ENCODE data around the gene ARHGAP26. TPM values are rescaled to one million over a fixed set of nuclear protein-coding genes. Genes with fewer than 3 reads are reported as not detected.

The ARHGAP26 gene
- total and polyA plus RNA-seq, 4 donors, result 1.8 to 16.7 (median 4.1) TPM

DNA sequence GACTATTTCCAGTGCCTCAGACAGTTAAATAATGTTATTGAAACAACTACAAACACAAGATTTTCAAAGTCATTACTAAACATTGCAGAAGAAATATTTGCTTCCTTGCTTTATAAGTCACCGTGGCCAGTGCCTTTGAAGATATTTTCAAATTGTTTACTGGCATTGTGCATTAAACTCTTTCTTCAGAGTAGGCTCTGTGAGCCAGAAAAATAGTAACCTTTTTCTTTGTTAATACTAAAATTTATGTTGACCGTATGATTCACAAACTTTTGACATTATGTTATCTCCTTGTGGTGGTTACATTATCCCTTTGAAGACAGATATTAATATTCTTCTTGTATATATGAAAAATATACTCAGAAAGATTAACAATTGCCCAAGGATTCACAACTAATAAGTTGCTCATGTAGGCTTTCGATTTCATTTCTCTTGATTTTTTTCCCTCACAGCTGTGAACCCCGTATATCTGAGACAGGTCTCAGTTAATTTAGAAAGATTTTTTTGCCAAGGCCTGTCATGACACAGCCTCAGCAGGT lies 493.2 kb downstream of the ARHGAP26 start:
- DNase-seq (ENCODE audit: low spot score), result no peak
- TF ChIP-seq TAF1 (conservative IDR thresholded peaks at IDR 0.05) (no peak), GABPA (IDR thresholded peaks at IDR 0.05 in 1 of 2, conservative IDR thresholded peaks at IDR 0.05 in 1 of 2) (no peak), RXRA (IDR thresholded peaks at IDR 0.05) (no peak), FOXA2 (IDR thresholded peaks at IDR 0.05) (no peak), JUND (IDR thresholded peaks at IDR 0.05) (no peak), EGR1 (IDR thresholded peaks at IDR 0.05; ENCODE audit: low read depth in 2 of 2) (no peak), HNF4A (conservative IDR thresholded peaks at IDR 0.05) (no peak), ATF3 (IDR thresholded peaks at IDR 0.05) (no peak), NR2F2 (IDR thresholded peaks at IDR 0.05) (no peak), FOXA1 (IDR thresholded peaks at IDR 0.05) (no peak)
- TF ChIP-seq, protein P1, sequence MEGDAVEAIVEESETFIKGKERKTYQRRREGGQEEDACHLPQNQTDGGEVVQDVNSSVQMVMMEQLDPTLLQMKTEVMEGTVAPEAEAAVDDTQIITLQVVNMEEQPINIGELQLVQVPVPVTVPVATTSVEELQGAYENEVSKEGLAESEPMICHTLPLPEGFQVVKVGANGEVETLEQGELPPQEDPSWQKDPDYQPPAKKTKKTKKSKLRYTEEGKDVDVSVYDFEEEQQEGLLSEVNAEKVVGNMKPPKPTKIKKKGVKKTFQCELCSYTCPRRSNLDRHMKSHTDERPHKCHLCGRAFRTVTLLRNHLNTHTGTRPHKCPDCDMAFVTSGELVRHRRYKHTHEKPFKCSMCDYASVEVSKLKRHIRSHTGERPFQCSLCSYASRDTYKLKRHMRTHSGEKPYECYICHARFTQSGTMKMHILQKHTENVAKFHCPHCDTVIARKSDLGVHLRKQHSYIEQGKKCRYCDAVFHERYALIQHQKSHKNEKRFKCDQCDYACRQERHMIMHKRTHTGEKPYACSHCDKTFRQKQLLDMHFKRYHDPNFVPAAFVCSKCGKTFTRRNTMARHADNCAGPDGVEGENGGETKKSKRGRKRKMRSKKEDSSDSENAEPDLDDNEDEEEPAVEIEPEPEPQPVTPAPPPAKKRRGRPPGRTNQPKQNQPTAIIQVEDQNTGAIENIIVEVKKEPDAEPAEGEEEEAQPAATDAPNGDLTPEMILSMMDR (IDR thresholded peaks at IDR 0.05; ENCODE audit: low read depth, low read length, missing input control), result no peak
- TF ChIP-seq, protein P2, sequence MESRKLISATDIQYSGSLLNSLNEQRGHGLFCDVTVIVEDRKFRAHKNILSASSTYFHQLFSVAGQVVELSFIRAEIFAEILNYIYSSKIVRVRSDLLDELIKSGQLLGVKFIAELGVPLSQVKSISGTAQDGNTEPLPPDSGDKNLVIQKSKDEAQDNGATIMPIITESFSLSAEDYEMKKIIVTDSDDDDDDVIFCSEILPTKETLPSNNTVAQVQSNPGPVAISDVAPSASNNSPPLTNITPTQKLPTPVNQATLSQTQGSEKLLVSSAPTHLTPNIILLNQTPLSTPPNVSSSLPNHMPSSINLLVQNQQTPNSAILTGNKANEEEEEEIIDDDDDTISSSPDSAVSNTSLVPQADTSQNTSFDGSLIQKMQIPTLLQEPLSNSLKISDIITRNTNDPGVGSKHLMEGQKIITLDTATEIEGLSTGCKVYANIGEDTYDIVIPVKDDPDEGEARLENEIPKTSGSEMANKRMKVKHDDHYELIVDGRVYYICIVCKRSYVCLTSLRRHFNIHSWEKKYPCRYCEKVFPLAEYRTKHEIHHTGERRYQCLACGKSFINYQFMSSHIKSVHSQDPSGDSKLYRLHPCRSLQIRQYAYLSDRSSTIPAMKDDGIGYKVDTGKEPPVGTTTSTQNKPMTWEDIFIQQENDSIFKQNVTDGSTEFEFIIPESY (IDR thresholded peaks at IDR 0.05), result no peak
- H3K27me3 ChIP-seq (ENCODE audit: control insufficient read depth in 4 of 4, insufficient read depth in 4 of 4, low read length in 3 of 4), result no peaks in the 10 kb centered on the region
- no peaks in the 10 kb centered on the region for H3K36me3 ChIP-seq (ENCODE audit: control insufficient read depth in 4 of 4, insufficient read depth in 3 of 4, low read depth in 1 of 4, low read length in 3 of 4)
- H3K9me3 ChIP-seq (ENCODE audit: control insufficient read depth in 4 of 4, low read length in 3 of 4), result no peaks in the 10 kb centered on the region
- no peaks in the 10 kb centered on the region for H3K4me1 ChIP-seq (ENCODE audit: control insufficient read depth in 4 of 4, insufficient read depth in 4 of 4, low read length in 3 of 4)
- no peak overlapping the region for H3K27ac ChIP-seq (ENCODE audit: low read depth in 1 of 2, low read length in 2 of 2)
- no peak overlapping the region for H3K9ac ChIP-seq (ENCODE audit: low read depth in 1 of 2, low read length in 2 of 2)
- no peak overlapping the region for H3K4me3 ChIP-seq (ENCODE audit: low read depth in 1 of 3, low read length in 3 of 3)
- WGBS, result 89% methylated on average over 4 of the region's 4 CpGs

DNA sequence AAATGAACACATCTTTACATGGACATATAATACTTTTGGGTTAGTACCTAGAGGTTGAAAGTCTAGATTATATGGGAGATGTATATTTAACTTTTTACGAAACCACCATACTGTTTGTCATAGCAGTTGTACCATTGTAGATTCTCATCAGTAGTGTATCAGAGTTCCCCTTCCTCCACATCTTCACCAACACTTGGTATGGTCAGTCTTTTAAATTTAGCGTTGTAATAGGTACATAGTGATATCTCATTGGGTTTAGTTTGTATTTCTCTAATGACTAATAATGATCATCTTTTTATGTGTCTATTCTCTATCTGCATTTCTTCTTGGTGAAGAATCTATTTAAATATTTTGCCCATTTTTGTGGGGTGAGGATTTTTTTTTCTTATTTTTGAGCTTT lies 495.8 kb downstream of the ARHGAP26 start:
- no peak for TF ChIP-seq RXRA (IDR thresholded peaks at IDR 0.05)
- no peak for TF ChIP-seq SP1 (IDR thresholded peaks at IDR 0.05)
- TF ChIP-seq JUND (IDR thresholded peaks at IDR 0.05), result no peak
- TF ChIP-seq TAF1 (conservative IDR thresholded peaks at IDR 0.05), result no peak
- no peak for TF ChIP-seq HNF4G (IDR thresholded peaks at IDR 0.05)
- TF ChIP-seq FOXA2 (IDR thresholded peaks at IDR 0.05), result no peak
- TF ChIP-seq, protein P1 (IDR thresholded peaks at IDR 0.05; ENCODE audit: low read depth, low read length, missing input control), result no peak
- no peak for TF ChIP-seq MAX (IDR thresholded peaks at IDR 0.05)
- no peak for TF ChIP-seq YY1 (IDR thresholded peaks at IDR 0.05)
- no peak for TF ChIP-seq HNF4A (conservative IDR thresholded peaks at IDR 0.05)
- TF ChIP-seq GABPA (IDR thresholded peaks at IDR 0.05 in 1 of 2, conservative IDR thresholded peaks at IDR 0.05 in 1 of 2), result no peak
- TF ChIP-seq NR2F2 (IDR thresholded peaks at IDR 0.05), result no peak
- TF ChIP-seq, protein P3, sequence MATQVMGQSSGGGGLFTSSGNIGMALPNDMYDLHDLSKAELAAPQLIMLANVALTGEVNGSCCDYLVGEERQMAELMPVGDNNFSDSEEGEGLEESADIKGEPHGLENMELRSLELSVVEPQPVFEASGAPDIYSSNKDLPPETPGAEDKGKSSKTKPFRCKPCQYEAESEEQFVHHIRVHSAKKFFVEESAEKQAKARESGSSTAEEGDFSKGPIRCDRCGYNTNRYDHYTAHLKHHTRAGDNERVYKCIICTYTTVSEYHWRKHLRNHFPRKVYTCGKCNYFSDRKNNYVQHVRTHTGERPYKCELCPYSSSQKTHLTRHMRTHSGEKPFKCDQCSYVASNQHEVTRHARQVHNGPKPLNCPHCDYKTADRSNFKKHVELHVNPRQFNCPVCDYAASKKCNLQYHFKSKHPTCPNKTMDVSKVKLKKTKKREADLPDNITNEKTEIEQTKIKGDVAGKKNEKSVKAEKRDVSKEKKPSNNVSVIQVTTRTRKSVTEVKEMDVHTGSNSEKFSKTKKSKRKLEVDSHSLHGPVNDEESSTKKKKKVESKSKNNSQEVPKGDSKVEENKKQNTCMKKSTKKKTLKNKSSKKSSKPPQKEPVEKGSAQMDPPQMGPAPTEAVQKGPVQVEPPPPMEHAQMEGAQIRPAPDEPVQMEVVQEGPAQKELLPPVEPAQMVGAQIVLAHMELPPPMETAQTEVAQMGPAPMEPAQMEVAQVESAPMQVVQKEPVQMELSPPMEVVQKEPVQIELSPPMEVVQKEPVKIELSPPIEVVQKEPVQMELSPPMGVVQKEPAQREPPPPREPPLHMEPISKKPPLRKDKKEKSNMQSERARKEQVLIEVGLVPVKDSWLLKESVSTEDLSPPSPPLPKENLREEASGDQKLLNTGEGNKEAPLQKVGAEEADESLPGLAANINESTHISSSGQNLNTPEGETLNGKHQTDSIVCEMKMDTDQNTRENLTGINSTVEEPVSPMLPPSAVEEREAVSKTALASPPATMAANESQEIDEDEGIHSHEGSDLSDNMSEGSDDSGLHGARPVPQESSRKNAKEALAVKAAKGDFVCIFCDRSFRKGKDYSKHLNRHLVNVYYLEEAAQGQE (IDR thresholded peaks at IDR 0.05), result no peak
- H3K9me3 ChIP-seq (ENCODE audit: control insufficient read depth in 4 of 4, low read length in 3 of 4), result no peaks in the 10 kb centered on the region

More for the DNA sequence above, 495.8 kb downstream of the ARHGAP26 start:
- Histone ChIP-seq H3K27me3 (ENCODE audit: control insufficient read depth in 4 of 4, insufficient read depth in 4 of 4, low read length in 3 of 4) (no peaks in the 10 kb centered on the region), H3K4me1 (ENCODE audit: control insufficient read depth in 4 of 4, insufficient read depth in 4 of 4, low read length in 3 of 4) (no peaks in the 10 kb centered on the region), H3K27ac (ENCODE audit: low read depth in 1 of 2, low read length in 2 of 2) (no peak overlapping the region), H3K9ac (ENCODE audit: low read depth in 1 of 2, low read length in 2 of 2) (no peak overlapping the region), H3K4me3 (ENCODE audit: low read depth in 1 of 3, low read length in 3 of 3) (no peak overlapping the region), H3K36me3 (ENCODE audit: control insufficient read depth in 4 of 4, insufficient read depth in 3 of 4, low read depth in 1 of 4, low read length in 3 of 4) (no peaks in the 10 kb centered on the region)
- DNase-seq (ENCODE audit: low spot score), result no peak
- 96% methylated on average over 2 of the region's 2 CpGs for WGBS

Measured in liver (tissue), 9 donors.